IMR-90 (cell line): ENCODE results near the gene SLC38A11. TPM values are rescaled to one million over a fixed set of nuclear protein-coding genes. Genes with fewer than 3 reads are reported as not detected.

Experiments
- ATAC-seq: fragments of 200-7000 bp; cut with Tn5 transposase; 2 replicates; pipeline ENCODE4 v1.9.1; 2020; ENCODE audit warnings: low read depth, mild to moderate bottlenecking, moderate library complexity
- BruUV-seq: library from RNA; stranded (reverse); fragments of 400-500 nt; replicated peaks from 2 replicates; lab custom pipeline; 2021; lab: Mats Ljungman, UMichigan
- CTCF ChIA-PET: fragments of 300-600 bp; formaldehyde crosslinking; extraction: SDS; loops from one replicate; lab custom pipeline; 2021; ENCODE audit warnings: antibody characterized with exemption; lab: Yijun Ruan, JAX
- POLR2A ChIA-PET: fragments of 300-600 bp; sonication (Branson Sonifier 250); formaldehyde crosslinking; loops from one replicate; lab custom pipeline; 2022; ENCODE audit warnings: antibody characterized with exemption; ENCODE audit not compliant: unreplicated experiment; lab: Charles Lee
- DNase-seq: peaks from one replicate; pipeline ENCODE4 v3.0.0; 2013
- H2AFZ ChIP-seq: replicated peaks from 2 replicates; pipeline ENCODE3; 2013; ENCODE audit warnings: low read length, mild to moderate bottlenecking; ENCODE audit not compliant: poor library complexity
- H2AK5ac ChIP-seq: 2 replicates; pipeline ENCODE4 v1.6.1; 2013; ENCODE audit warnings: low read depth, low read length, inconsistent platforms
- H2AK9ac ChIP-seq: replicated peaks from 2 replicates; pipeline ENCODE3; 2013; ENCODE audit warnings: mild to moderate bottlenecking, low read depth, low read length, moderate library complexity; ENCODE audit not compliant: poor library complexity
- H2BK120ac ChIP-seq: 2 replicates; pipeline ENCODE4 v1.6.1; 2013; ENCODE audit warnings: low read depth, low read length, inconsistent platforms
- H2BK15ac ChIP-seq: 3 replicates; pipeline ENCODE4 v1.6.1; 2013; ENCODE audit warnings: low read depth, low read length, inconsistent platforms
- H2BK20ac ChIP-seq: 2 replicates; pipeline ENCODE4 v1.6.1; 2013; ENCODE audit warnings: low read depth, mild to moderate bottlenecking, inconsistent platforms, low read length, moderate library complexity
- H2BK5ac ChIP-seq: 2 replicates; pipeline ENCODE4 v1.6.1; 2013; ENCODE audit warnings: mild to moderate bottlenecking, low read depth, low read length, inconsistent platforms; ENCODE audit not compliant: poor library complexity, severe bottlenecking
- H3K14ac ChIP-seq: replicated peaks from 2 replicates; pipeline ENCODE4 v1.6.1; 2013; ENCODE audit warnings: low read depth, low read length, inconsistent platforms
- H3K18ac ChIP-seq: 2 replicates; pipeline ENCODE4 v1.6.1; 2013; ENCODE audit warnings: low read depth, low read length, control low read depth
- H3K23ac ChIP-seq: 2 replicates; pipeline ENCODE4 v1.6.1; 2013; ENCODE audit warnings: low read depth, low read length, inconsistent platforms
- H3K27ac ChIP-seq: 2 replicates; pipeline ENCODE4 v1.5.1; 2013; ENCODE audit warnings: mild to moderate bottlenecking, control low read depth, low read length; ENCODE audit not compliant: insufficient read depth
- H3K27me3 ChIP-seq: 2 replicates; pipeline ENCODE4 v1.6.1; 2013; ENCODE audit warnings: low read length; ENCODE audit not compliant: control insufficient read depth, insufficient read depth
- H3K36me3 ChIP-seq: 2 replicates; pipeline ENCODE4 v1.6.1; 2013; ENCODE audit warnings: low read length, mixed read lengths; ENCODE audit not compliant: control insufficient read depth, insufficient read depth
- H3K4ac ChIP-seq: 2 replicates; pipeline ENCODE4 v1.6.1; 2013; ENCODE audit warnings: low read depth, low read length, inconsistent platforms
- H3K4me1 ChIP-seq: 2 replicates; pipeline ENCODE4 v1.6.1; 2013; ENCODE audit warnings: low read length, mixed read lengths; ENCODE audit not compliant: control insufficient read depth, insufficient read depth
- H3K4me2 ChIP-seq: 2 replicates; pipeline ENCODE4 v1.6.1; 2013; ENCODE audit warnings: low read depth, mild to moderate bottlenecking, control low read depth, low read length, moderate library complexity
- H3K4me3 ChIP-seq: 2 replicates; pipeline ENCODE4 v1.5.1; 2013; ENCODE audit warnings: low read depth, mild to moderate bottlenecking, control low read depth, low read length, moderate library complexity; ENCODE audit not compliant: insufficient read depth
- H3K56ac ChIP-seq: 2 replicates; pipeline ENCODE4 v1.6.1; 2013; ENCODE audit warnings: low read length, inconsistent platforms; ENCODE audit not compliant: insufficient read depth; ENCODE audit errors: extremely low read depth
- H3K79me1 ChIP-seq, 2 experiments: 2 replicates each; pipeline ENCODE4 v1.6.1; 2013; ENCODE audit warnings: low read length in 2 of 2, inconsistent platforms in 1 of 2, low read depth in 1 of 2
- H3K9ac ChIP-seq: 2 replicates; pipeline ENCODE4 v1.6.1; 2013; ENCODE audit warnings: low read depth, low read length, control low read depth
- H3K9me1 ChIP-seq: 2 replicates; pipeline ENCODE4 v1.6.1; 2013; ENCODE audit warnings: low read length, inconsistent platforms; ENCODE audit not compliant: insufficient read depth
- H3K9me3 ChIP-seq: 2 replicates; pipeline ENCODE4 v1.6.1; 2013; ENCODE audit warnings: low read length; ENCODE audit not compliant: control insufficient read depth, insufficient read depth
- H4K20me1 ChIP-seq: 2 replicates; pipeline ENCODE4 v1.6.1; 2013; ENCODE audit warnings: low read length, inconsistent platforms; ENCODE audit not compliant: insufficient read depth
- H4K5ac ChIP-seq: 2 replicates; pipeline ENCODE4 v1.6.1; 2013; ENCODE audit warnings: mild to moderate bottlenecking, low read depth, low read length, control low read depth
- H4K8ac ChIP-seq, 2 experiments: 2 replicates each; pipeline ENCODE4 v1.6.1; 2013; ENCODE audit warnings: low read depth in 2 of 2, low read length in 2 of 2, control low read depth in 1 of 2, inconsistent platforms in 1 of 2
- H4K91ac ChIP-seq: 2 replicates; pipeline ENCODE4 v1.6.1; 2013; ENCODE audit warnings: low read depth, low read length, inconsistent platforms; ENCODE audit not compliant: insufficient read depth
- BHLHE40 ChIP-seq: fragments of 150-350 bp; IDR thresholded peaks from 2 replicates; pipeline ENCODE4 v1.6.1; 2016; ENCODE audit warnings: mild to moderate bottlenecking, low read depth, low read length
- CEBPB ChIP-seq: IDR thresholded peaks from 2 replicates; pipeline ENCODE4 v1.6.1; 2012; ENCODE audit warnings: low read depth, low read length, improper control_type of control experiment
- CHD1 ChIP-seq: IDR thresholded peaks from 2 replicates; pipeline ENCODE4 v1.6.1; 2012; ENCODE audit warnings: low read depth, low read length, improper control_type of control experiment
- CTCF ChIP-seq: conservative IDR thresholded peaks from 2 replicates; pipeline ENCODE4 v1.5.1; 2012; ENCODE audit warnings: mild to moderate bottlenecking, low read depth, low read length, improper control_type of control experiment
- ELK1 ChIP-seq: fragments of 150-350 bp; IDR thresholded peaks from 2 replicates; pipeline ENCODE4 v1.6.1; 2016; ENCODE audit warnings: low read depth, mild to moderate bottlenecking, low read length, moderate library complexity, borderline replicate concordance
- FOS ChIP-seq: fragments of 150-350 bp; IDR thresholded peaks from 2 replicates; pipeline ENCODE4 v1.6.1; 2016; ENCODE audit warnings: low read depth, low read length
- MAFK ChIP-seq: IDR thresholded peaks from 2 replicates; pipeline ENCODE4 v1.6.1; 2012; ENCODE audit warnings: low read depth, low read length, improper control_type of control experiment
- MAZ ChIP-seq: IDR thresholded peaks from 2 replicates; pipeline ENCODE4 v1.6.1; 2012; ENCODE audit warnings: low read depth, mild to moderate bottlenecking, low read length, improper control_type of control experiment, moderate library complexity, borderline replicate concordance
- MXI1 ChIP-seq: IDR thresholded peaks from 2 replicates; pipeline ENCODE4 v1.6.1; 2012; ENCODE audit warnings: low read depth, mild to moderate bottlenecking, low read length, moderate library complexity, borderline replicate concordance
- NFE2L2 ChIP-seq: fragments of 150-350 bp; IDR thresholded peaks from 2 replicates; pipeline ENCODE4 v1.6.1; 2016; ENCODE audit warnings: low read depth, mild to moderate bottlenecking, low read length
- POLR2A ChIP-seq: IDR thresholded peaks from 2 replicates; pipeline ENCODE4 v1.6.1; 2012; ENCODE audit warnings: mild to moderate bottlenecking, low read depth, low read length
- RAD21 ChIP-seq: IDR thresholded peaks from 2 replicates; pipeline ENCODE4 v1.6.1; 2012; ENCODE audit warnings: low read length, improper control_type of control experiment
- RCOR1 ChIP-seq: IDR thresholded peaks from 2 replicates; pipeline ENCODE4 v1.6.1; 2012; ENCODE audit warnings: mild to moderate bottlenecking, low read length, improper control_type of control experiment; ENCODE audit not compliant: insufficient replicate concordance
- RFX5 ChIP-seq: IDR thresholded peaks from 2 replicates; pipeline ENCODE4 v1.8.0; 2012; ENCODE audit warnings: low read depth, mild to moderate bottlenecking, low read length, moderate library complexity
- SMC3 ChIP-seq: fragments of 150-350 bp; IDR thresholded peaks from 2 replicates; pipeline ENCODE4 v1.6.1; 2016; ENCODE audit warnings: low read depth, mild to moderate bottlenecking, antibody characterized with exemption, low read length, moderate library complexity
- USF2 ChIP-seq: fragments of 150-350 bp; IDR thresholded peaks from 2 replicates; pipeline ENCODE4 v1.6.1; 2017; ENCODE audit warnings: mild to moderate bottlenecking, antibody characterized with exemption, low read length, low read depth
- WGBS, 2 experiments: methylation state at CpG; one replicate each; pipeline versions ENCODE4 v1.1.5 to v1.1.7; 2013; ENCODE audit warnings: missing lambda C conversion rate in 2 of 2; ENCODE audit not compliant: insufficient read length in 1 of 2; ENCODE audit errors: extremely low coverage in 2 of 2; 5-methylcytosine and 5-hydroxymethylcytosine counted together
- dilution Hi-C: fragments of 300-500 bp; cut with HindIII; formaldehyde crosslinking; loops from one replicate; pipeline ENCODE4 v1.14.3; 2018; ENCODE audit warnings: low sequenced_read_pairs; ENCODE audit not compliant: unreplicated experiment
- in situ Hi-C: fragments of 300-500 bp; cut with MboI; formaldehyde crosslinking; loops from 3 replicates; pipeline ENCODE4 v1.14.3; 2019; ENCODE audit warnings: low sequenced_read_pairs, inconsistent platforms, mixed read lengths
- intact Hi-C: fragments of 100-400 bp; cut with micrococcal nuclease; formaldehyde crosslinking; loops from 2 replicates; pipeline ENCODE4 v1.10.0; 2022
- polyA plus RNA-seq, 3 experiments: library from polyadenylated mRNA; depleted of rRNA; stranded (reverse); fragments of >200 nt; gene quantifications; 2 replicates each; pipeline ENCODE4 v1.2.3, GENCODE V29; 2012; ENCODE audit warnings: low replicate concordance in 1 of 3
- total RNA-seq: library from RNA; depleted of rRNA; stranded (reverse); fragments of >200 nt; gene quantifications from 2 replicates; pipeline ENCODE4 v1.2.3, GENCODE V29; 2012

Gene SLC38A11
- total and polyA plus RNA-seq, 2 of the 4 experiments (the other 2 are of a cell fraction), result 0.18 to 0.21 TPM

GRCh38 chr2:164937864-164938401 is 17.4 kb downstream of the SLC38A11 start:
- no peaks in the 10 kb centered on the region for H4K20me1 ChIP-seq
- no peaks in the 10 kb centered on the region for H3K9me3 ChIP-seq
- H2BK15ac ChIP-seq, result no peak overlapping the region
- no peaks in the 10 kb centered on the region for H3K79me1 ChIP-seq
- no peak overlapping the region for H4K5ac ChIP-seq
- H3K36me3 ChIP-seq, result no peaks in the 10 kb centered on the region
- in situ Hi-C loops (no loop called here), intact Hi-C loops (no loop called here), dilution Hi-C loops (no loop called here)
- no peak overlapping the region for H2BK20ac ChIP-seq
- H3K9me1 ChIP-seq, result no peaks in the 10 kb centered on the region
- H2BK120ac ChIP-seq, result no peak overlapping the region
- H4K8ac ChIP-seq, result no peak overlapping the region
- H2AFZ ChIP-seq, result no peak overlapping the region
- ChIA-PET CTCF (interaction anchor here (0.7 to 1.0 kb wide), 2 partner anchors 13 to 359 kb away, joined by 4 read pairs; no protein-coding TSS in a partner anchor), POLR2A (no interaction called here)
- no peak overlapping the region for H3K4ac ChIP-seq
- H3K18ac ChIP-seq, result no peak overlapping the region
- H2AK5ac ChIP-seq, result no peak overlapping the region
- ATAC-seq (no peak), DNase-seq (no peak)
- H3K9ac ChIP-seq, result no peak overlapping the region
- no peak overlapping the region for H2BK5ac ChIP-seq
- no peak overlapping the region for H3K4me3 ChIP-seq
- no peak overlapping the region for H4K91ac ChIP-seq
- no peak overlapping the region for H3K56ac ChIP-seq
- H2AK9ac ChIP-seq, result no peak overlapping the region
- no peak overlapping the region for H3K27ac ChIP-seq
- H3K4me2 ChIP-seq, result no peak overlapping the region
- no CpG with 5 or more reads among the region's 3 CpGs for WGBS, 2 experiments
- TF ChIP-seq CHD1 (no peak), MAZ (no peak), ELK1 (no peak), MXI1 (no peak), RCOR1 (no peak), SMC3 (no peak), MAFK (no peak), CTCF (no peak), CEBPB (no peak), USF2 (no peak), NFE2L2 (no peak), FOS (no peak), RAD21 (no peak), POLR2A (no peak), BHLHE40 (no peak), RFX5 (no peak)
- no peaks in the 10 kb centered on the region for H3K4me1 ChIP-seq
- no peak overlapping the region for H3K14ac ChIP-seq
- H3K27me3 ChIP-seq, result no peaks in the 10 kb centered on the region
- H3K23ac ChIP-seq, result no peak overlapping the region
- BruUV-seq, result no TSS peak
